GM18505 (cell line): ENCODE measurements around the gene AKT3.

Experiments
- ATAC-seq: cut with Tn5 transposase; IDR thresholded peaks from one replicate; pipeline ENCODE4 v1.9.1; 2021; ENCODE audit not compliant: unreplicated experiment
- POLR2A ChIP-seq: IDR thresholded peaks from 4 replicates; pipeline ENCODE4 v1.6.1; 2011; ENCODE audit warnings: borderline replicate concordance; ENCODE audit not compliant: insufficient read depth, insufficient read length; ENCODE audit errors: extremely low read depth

AKT3 gene

GRCh38 chr1:243562473-243562872 is 287.6 kb downstream of the AKT3 start:
- TF ChIP-seq POLR2A = no peak
- no peak for ATAC-seq

DNA sequence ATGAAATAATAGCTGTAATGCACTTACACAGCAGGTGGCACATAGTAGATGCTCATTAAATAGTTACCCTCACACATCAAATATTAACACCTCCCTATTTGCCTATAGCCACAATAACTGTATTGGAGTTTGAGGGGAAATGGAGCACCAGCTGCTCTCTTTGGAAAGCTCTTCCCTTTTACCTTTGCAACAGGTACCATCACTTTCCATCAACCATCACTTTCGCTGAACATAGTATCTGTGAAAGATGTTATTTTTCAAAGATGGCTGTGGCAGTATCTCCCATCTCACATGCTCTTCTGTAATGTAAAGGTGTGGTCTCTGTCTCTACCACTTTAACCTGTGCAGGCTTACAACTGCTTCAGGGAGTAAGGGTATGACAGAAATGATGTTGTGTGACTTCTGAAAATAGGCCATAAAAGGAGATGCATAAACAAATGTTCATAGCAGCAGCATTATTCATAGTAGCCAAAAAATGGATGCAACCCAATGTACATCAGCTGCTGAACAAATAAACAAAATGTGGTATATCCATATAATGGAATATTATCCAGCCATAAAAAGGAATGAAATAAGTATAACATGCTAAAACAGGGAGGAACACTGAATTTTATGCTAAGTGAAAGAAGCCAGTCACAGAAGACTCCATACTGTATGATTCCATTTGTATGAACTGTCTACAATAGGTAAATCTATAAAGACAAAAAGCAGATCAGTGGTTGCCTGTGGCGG is 288.3 kb downstream of the AKT3 start:
- TF ChIP-seq POLR2A = no peak
- ATAC-seq = no peak

GRCh38 chr1:243559575-243560162 is 290.4 kb downstream of the AKT3 start:
- TF ChIP-seq POLR2A = no peak
- ATAC-seq = no peak

GRCh38 chr1:243558576-243558975 is 291.5 kb downstream of the AKT3 start:
- no peak for TF ChIP-seq POLR2A
- ATAC-seq = no peak

DNA sequence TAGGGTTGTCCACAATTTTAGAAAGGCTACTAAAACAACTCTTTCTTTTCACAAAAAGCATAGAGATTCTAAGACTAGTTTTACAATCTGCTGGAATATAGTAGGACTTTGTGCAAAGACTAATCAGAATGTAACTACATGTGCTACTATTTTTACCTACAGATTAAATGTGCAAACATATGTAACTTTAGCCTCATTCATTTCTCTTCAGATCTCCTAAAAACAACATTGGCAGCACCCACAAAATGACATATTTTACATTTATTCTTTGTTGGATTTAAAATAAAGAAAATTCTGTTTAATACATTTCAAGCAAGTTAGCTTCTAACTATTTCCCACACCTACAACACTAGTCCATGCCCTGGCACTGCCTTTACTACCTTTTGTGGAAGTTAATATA is 292.2 kb downstream of the AKT3 start:
- no peak for ATAC-seq
- no peak for TF ChIP-seq POLR2A

DNA sequence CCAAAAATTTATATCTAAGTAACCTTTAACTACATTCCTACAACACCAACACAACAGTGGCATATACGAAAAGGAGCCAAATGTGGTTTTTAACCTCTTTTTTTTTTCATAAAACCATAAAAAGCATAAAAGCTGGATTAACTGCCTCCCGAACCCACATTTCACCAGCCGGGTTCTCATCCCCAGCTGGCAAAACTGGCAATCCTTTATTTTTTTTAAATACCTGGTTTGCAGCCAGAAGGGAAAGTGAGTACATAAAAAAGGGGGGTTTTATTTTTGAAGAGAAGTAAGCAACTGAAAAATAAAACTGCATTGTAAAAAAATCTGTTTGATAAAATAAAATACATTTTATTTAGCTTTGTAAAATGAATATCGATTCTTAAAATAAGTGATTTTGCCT is 295.4 kb downstream of the AKT3 start:
- TF ChIP-seq POLR2A = no peak
- ATAC-seq = no peak

DNA sequence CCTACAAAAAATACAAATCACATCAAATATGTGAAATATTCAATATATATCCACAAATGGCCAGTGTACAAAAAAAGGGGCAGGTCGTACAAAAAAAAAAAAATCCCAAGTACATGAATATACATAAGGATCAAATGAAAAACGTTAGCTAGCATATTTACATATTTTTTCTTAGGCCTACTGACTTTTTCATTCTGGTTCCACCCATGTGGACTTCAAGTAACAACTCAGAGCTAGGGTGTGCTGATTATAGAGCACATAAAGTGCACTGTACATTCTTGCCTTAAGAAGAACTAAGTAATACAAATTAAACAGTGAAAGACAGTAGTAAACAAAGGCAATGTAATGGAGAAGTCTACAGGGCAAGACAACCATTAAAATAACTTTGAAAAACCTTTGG is 297.0 kb downstream of the AKT3 start:
- TF ChIP-seq POLR2A = no peak
- ATAC-seq = no peak

DNA sequence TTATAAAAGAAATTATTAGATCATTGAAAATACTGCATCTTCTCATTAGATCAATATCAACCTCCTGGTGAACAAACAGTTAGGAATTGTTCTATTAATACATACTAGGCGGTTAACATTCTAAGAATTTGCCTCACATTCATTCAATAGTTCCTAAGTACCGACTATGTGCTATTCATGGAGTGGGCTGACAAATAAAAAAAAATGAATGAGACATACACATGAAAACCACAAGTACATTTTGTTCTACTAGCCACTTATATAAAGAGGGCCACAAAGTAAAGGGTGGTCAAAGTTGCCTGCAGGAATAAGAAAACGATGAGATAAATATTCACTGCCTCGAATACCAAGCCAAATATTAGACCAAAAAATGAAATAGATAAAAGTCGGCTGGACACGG is 299.8 kb downstream of the AKT3 start:
- ATAC-seq = no peak
- TF ChIP-seq POLR2A = no peak

- no peak for ATAC-seq
Observed at GRCh38 chr1:243549791-243550190, 300.3 kb downstream of the AKT3 start.

DNA sequence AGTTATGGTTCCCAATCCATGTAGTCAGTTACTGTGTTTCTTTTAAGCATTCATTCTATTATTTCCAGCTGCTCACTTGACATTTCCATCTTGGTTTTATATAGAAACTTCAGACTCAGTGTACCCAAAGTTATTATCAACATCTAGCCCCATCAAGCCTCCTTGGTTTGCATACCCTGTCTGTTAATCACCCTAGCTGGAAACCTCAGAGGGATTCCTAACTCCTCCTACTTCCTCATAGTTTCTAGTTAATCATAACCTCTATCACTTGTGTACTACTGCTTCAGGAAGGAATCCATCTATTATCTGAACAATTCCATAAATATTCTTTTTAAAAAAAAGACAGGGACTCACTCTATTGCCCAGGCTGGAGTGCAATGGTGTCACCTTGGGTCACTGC is 300.9 kb downstream of the AKT3 start:
- no peak for ATAC-seq
- TF ChIP-seq POLR2A = no peak

More at GRCh38 chr1:243549791-243550190, 300.3 kb downstream of the AKT3 start:
- TF ChIP-seq POLR2A = no peak

- no peak for TF ChIP-seq POLR2A
- ATAC-seq = no peak
Observed at GRCh38 chr1:243548516-243548915, 301.5 kb downstream of the AKT3 start.

GRCh38 chr1:243547891-243548290 is 302.2 kb downstream of the AKT3 start:
- TF ChIP-seq POLR2A = no peak
- ATAC-seq = no peak

- ATAC-seq = no peak
- TF ChIP-seq POLR2A = no peak
Observed at GRCh38 chr1:243546457-243546856, 303.6 kb downstream of the AKT3 start.

GRCh38 chr1:243543501-243543900 is 306.5 kb downstream of the AKT3 start:
- no peak for TF ChIP-seq POLR2A
- ATAC-seq = no peak
